SH-SY5Y (cell line): Measurements from ENCODE around the gene AR.

Experiments used
- GATA2 ChIP-seq: IDR thresholded peaks from 2 replicates; pipeline ENCODE4 v1.6.1; 2011; ENCODE audit warnings: mild to moderate bottlenecking, low read depth, low read length
- GATA3 ChIP-seq: IDR thresholded peaks from 2 replicates; pipeline ENCODE4 v1.6.1; 2011; ENCODE audit warnings: low read depth, mild to moderate bottlenecking, low read length, moderate library complexity

The AR gene

GRCh38 chrX:67721321-67721720 is 177.5 kb downstream of the AR start:
- TF ChIP-seq GATA3 (no peak), GATA2 (no peak)

GRCh38 chrX:67723580-67724351 is 179.9 kb downstream of the AR start:
- no peak for TF ChIP-seq GATA3
- TF ChIP-seq GATA2 = no peak

GRCh38 chrX:67724359-67725110 is 180.7 kb downstream of the AR start:
- TF ChIP-seq GATA3 = no peak

- no peak for TF ChIP-seq GATA3
- no peak for TF ChIP-seq GATA2
Measured at GRCh38 chrX:67725471-67725870, 181.7 kb downstream of the AR start.

GRCh38 chrX:67726018-67726417 is 182.2 kb downstream of the AR start:
- no peak for TF ChIP-seq GATA2
- TF ChIP-seq GATA3 = no peak

GRCh38 chrX:67727576-67727975 is 183.8 kb downstream of the AR start:
- TF ChIP-seq GATA2 = no peak

GRCh38 chrX:67730296-67730695 is 186.5 kb downstream of the AR start:
- no peak for TF ChIP-seq GATA2
- TF ChIP-seq GATA3 = no peak

- TF ChIP-seq GATA2 (no peak), GATA3 (no peak)
Measured at GRCh38 chrX:67731061-67731460, 187.2 kb downstream of the AR start.

GRCh38 chrX:67732864-67733263 is 189.0 kb downstream of the AR start:
- no peak for TF ChIP-seq GATA3
- TF ChIP-seq GATA2 = no peak

GRCh38 chrX:67734111-67734753 is 190.4 kb downstream of the AR start:
- TF ChIP-seq GATA2 = no peak
- no peak for TF ChIP-seq GATA3

- TF ChIP-seq GATA2 (no peak), GATA3 (no peak)
Measured at GRCh38 chrX:67749536-67749935, 205.7 kb downstream of the AR start.

- TF ChIP-seq GATA3 = no peak
- TF ChIP-seq GATA2 = no peak
Measured at GRCh38 chrX:67750694-67751093, 206.9 kb downstream of the AR start.

GRCh38 chrX:67759018-67759417 is 215.2 kb downstream of the AR start:
- no peak for TF ChIP-seq GATA2
- TF ChIP-seq GATA3 = no peak

- no peak for TF ChIP-seq GATA2
- no peak for TF ChIP-seq GATA3
Measured at GRCh38 chrX:67777148-67777547, 233.3 kb downstream of the AR start.

GRCh38 chrX:67779099-67779498 is 235.3 kb downstream of the AR start:
- TF ChIP-seq GATA2 = no peak
- no peak for TF ChIP-seq GATA3
